Thyroid gland (tissue), 4 donors: ENCODE measurements around the gene DDC.

Source experiments
- POLR2A ChIP-seq, 2 donors: fragments of 450-650 bp; IDR thresholded peaks; one replicate each; pipeline ENCODE4 v1.6.1; 2017; ENCODE audit warnings: antibody characterized with exemption in 2 of 2, mild to moderate bottlenecking in 2 of 2, moderate library complexity in 1 of 2
- TF ChIP-seq, protein P1 (sequence below), 6 experiments: fragments of 200-600 bp in 3 of 6; fragments of 450-650 bp in 3 of 6; sonication (generic) in 3 of 6; IDR thresholded peaks; one replicate each; pipeline ENCODE4 v1.5.1; 2016 to 2019; ENCODE audit warnings: antibody characterized with exemption in 6 of 6, mild to moderate bottlenecking in 2 of 6, inconsistent platforms in 1 of 6, moderate library complexity in 1 of 6

DNA sequence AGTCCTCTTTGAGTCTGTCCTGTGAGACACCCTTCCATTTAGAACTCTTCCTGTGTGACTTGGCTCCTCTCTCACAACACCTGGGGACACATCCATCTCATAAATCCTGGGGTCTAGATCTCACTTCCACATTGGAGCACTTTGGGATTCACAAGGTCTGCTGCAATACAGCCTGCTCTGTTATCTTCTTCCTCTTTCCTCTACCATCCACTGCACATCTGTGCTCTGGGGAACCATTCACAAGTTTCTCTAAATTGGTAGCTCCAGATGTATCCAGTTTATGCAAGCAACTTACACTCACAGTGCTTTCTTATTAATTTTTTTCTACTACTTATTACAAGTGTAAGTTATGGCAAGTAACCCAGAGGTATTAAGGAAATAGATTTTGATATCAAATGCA, 109.5 kb downstream of the DDC start:
- TF ChIP-seq, protein P1, sequence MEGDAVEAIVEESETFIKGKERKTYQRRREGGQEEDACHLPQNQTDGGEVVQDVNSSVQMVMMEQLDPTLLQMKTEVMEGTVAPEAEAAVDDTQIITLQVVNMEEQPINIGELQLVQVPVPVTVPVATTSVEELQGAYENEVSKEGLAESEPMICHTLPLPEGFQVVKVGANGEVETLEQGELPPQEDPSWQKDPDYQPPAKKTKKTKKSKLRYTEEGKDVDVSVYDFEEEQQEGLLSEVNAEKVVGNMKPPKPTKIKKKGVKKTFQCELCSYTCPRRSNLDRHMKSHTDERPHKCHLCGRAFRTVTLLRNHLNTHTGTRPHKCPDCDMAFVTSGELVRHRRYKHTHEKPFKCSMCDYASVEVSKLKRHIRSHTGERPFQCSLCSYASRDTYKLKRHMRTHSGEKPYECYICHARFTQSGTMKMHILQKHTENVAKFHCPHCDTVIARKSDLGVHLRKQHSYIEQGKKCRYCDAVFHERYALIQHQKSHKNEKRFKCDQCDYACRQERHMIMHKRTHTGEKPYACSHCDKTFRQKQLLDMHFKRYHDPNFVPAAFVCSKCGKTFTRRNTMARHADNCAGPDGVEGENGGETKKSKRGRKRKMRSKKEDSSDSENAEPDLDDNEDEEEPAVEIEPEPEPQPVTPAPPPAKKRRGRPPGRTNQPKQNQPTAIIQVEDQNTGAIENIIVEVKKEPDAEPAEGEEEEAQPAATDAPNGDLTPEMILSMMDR (IDR thresholded peaks at IDR 0.05) = no peak
- no peak for TF ChIP-seq POLR2A (IDR thresholded peaks at IDR 0.05)
